A673 (cell line): ENCODE data around the gene ZNF516. TPM values are rescaled to one million over a fixed set of nuclear protein-coding genes. Genes with fewer than 3 reads are reported as not detected.

ENCODE experiments used
- BruUV-seq: library from RNA; stranded (reverse); fragments of 400-500 nt; replicated peaks from 2 replicates; lab custom pipeline; 2021; lab: Mats Ljungman, UMichigan
- CTCF ChIA-PET: fragments of 300-600 bp; sonication (Branson Sonifier 250); formaldehyde crosslinking; loops from one replicate; lab custom pipeline; 2022; ENCODE audit warnings: antibody characterized with exemption; lab: Charles Lee
- POLR2A ChIA-PET: fragments of 300-600 bp; sonication (Branson Sonifier 250); formaldehyde crosslinking; loops from one replicate; lab custom pipeline; 2022; ENCODE audit warnings: antibody characterized with exemption; ENCODE audit not compliant: low non-redundant PET; lab: Charles Lee
- DNase-seq: peaks from one replicate; pipeline ENCODE4 v3.0.0-alpha.2; 2015; ENCODE audit warnings: low spot score
- H3K27ac ChIP-seq: fragments of 200-600 bp; sonication (generic); 2 replicates; pipeline ENCODE4 v1.5.1; 2016; ENCODE audit warnings: mixed run types, low read depth, mild to moderate bottlenecking, mixed read lengths, antibody characterized with exemption, low read length; ENCODE audit not compliant: poor library complexity, severe bottlenecking
- H3K27me3 ChIP-seq: fragments of 200-600 bp; sonication (generic); replicated peaks from 2 replicates; pipeline ENCODE4 v1.6.1; 2017; ENCODE audit warnings: mixed run types, low read depth, mild to moderate bottlenecking, mixed read lengths, antibody characterized with exemption, low read length; ENCODE audit not compliant: insufficient read depth, poor library complexity
- H3K36me3 ChIP-seq: fragments of 200-600 bp; sonication (generic); 2 replicates; pipeline ENCODE4 v1.6.1; 2016; ENCODE audit warnings: mixed run types, mild to moderate bottlenecking, mixed read lengths, antibody characterized with exemption, low read length; ENCODE audit not compliant: insufficient read depth, poor library complexity, severe bottlenecking
- H3K4me1 ChIP-seq: fragments of 200-600 bp; sonication (generic); 2 replicates; pipeline ENCODE4 v1.6.1; 2017; ENCODE audit warnings: mixed run types, mild to moderate bottlenecking, mixed read lengths, antibody characterized with exemption, low read length; ENCODE audit not compliant: insufficient read depth, poor library complexity, severe bottlenecking
- H3K4me3 ChIP-seq: fragments of 200-600 bp; sonication (generic); 2 replicates; pipeline ENCODE4 v1.5.1; 2016; ENCODE audit warnings: low read depth, mixed run types, mild to moderate bottlenecking, mixed read lengths, low read length; ENCODE audit not compliant: poor library complexity, severe bottlenecking
- H3K9me3 ChIP-seq: fragments of 200-600 bp; sonication (generic); 2 replicates; pipeline ENCODE4 v1.6.1; 2016; ENCODE audit warnings: mixed run types, low read depth, mild to moderate bottlenecking, mixed read lengths, antibody characterized with exemption, low read length; ENCODE audit not compliant: poor library complexity, severe bottlenecking
- CTCF ChIP-seq: fragments of 300-800, 200-600 bp; sonication (generic); conservative IDR thresholded peaks from 2 replicates; pipeline ENCODE4 v1.5.1; 2017; ENCODE audit warnings: low read depth, mild to moderate bottlenecking, antibody characterized with exemption, low read length, moderate library complexity, mixed read lengths
- EZH2 ChIP-seq: fragments of 200-600 bp; sonication (generic); IDR thresholded peaks from 2 replicates; pipeline ENCODE4 v1.6.1; 2017; ENCODE audit warnings: borderline replicate concordance, low read depth, mild to moderate bottlenecking, mixed read lengths, antibody characterized with exemption, low read length; ENCODE audit not compliant: poor library complexity, severe bottlenecking
- intact Hi-C: fragments of 100-400 bp; cut with micrococcal nuclease; formaldehyde crosslinking; loops from one replicate; pipeline ENCODE4 v1.10.0; 2022; ENCODE audit not compliant: unreplicated experiment
- total RNA-seq: library from RNA; stranded (reverse); gene quantifications from 2 replicates; pipeline ENCODE4 v1.2.3, GENCODE V29; 2021

Gene ZNF516
- total RNA-seq, 1 experiment from 2014 or later, result 32.3 TPM

GRCh38 chr18:76464281-76465259 is 30.5 kb downstream of the ZNF516 start:
- Histone ChIP-seq H3K4me3 (no peak overlapping the region), H3K4me1 (peaks cover 5% of the 10 kb centered on the region), H3K27me3 (no peaks in the 10 kb centered on the region), H3K36me3 (no peaks in the 10 kb centered on the region), H3K27ac (no peak overlapping the region), H3K9me3 (no peaks in the 10 kb centered on the region)
- POLR2A ChIA-PET, result no interaction called here
- CTCF ChIA-PET, result no interaction called here
- intact Hi-C loops, result no loop called here
- TF ChIP-seq EZH2, result no peak
- no peak for TF ChIP-seq CTCF
- BruUV-seq, result no TSS peak
- no peak for DNase-seq

- H3K27ac ChIP-seq, result no peak overlapping the region
- no peaks in the 10 kb centered on the region for H3K9me3 ChIP-seq
- ChIA-PET POLR2A (no interaction called here), CTCF (no interaction called here)
- peaks cover 4% of the 10 kb centered on the region for H3K36me3 ChIP-seq
- TF ChIP-seq CTCF (no peak), EZH2 (no peak)
- no peak overlapping the region for H3K4me3 ChIP-seq
- BruUV-seq, result no TSS peak
- DNase-seq, result no peak
- no peaks in the 10 kb centered on the region for H3K27me3 ChIP-seq
- peaks cover 5% of the 10 kb centered on the region for H3K4me1 ChIP-seq
- intact Hi-C loops, result no loop called here
These were observed 31.2 kb downstream of the ZNF516 start for GRCh38 chr18:76463872-76464271.

GRCh38 chr18:76463358-76463757 is 31.7 kb downstream of the ZNF516 start:
- no peak for TF ChIP-seq CTCF
- TF ChIP-seq EZH2, result no peak
- no peak for DNase-seq
- BruUV-seq, result no TSS peak
- Histone ChIP-seq H3K27ac (no peak overlapping the region), H3K27me3 (no peaks in the 10 kb centered on the region), H3K4me1 (peaks cover 5% of the 10 kb centered on the region), H3K36me3 (peaks cover 4% of the 10 kb centered on the region), H3K4me3 (no peak overlapping the region), H3K9me3 (no peaks in the 10 kb centered on the region)
- CTCF ChIA-PET, result no interaction called here
- intact Hi-C loops, result no loop called here
- POLR2A ChIA-PET, result no interaction called here
